SIG-M5 (cell line): ENCODE results near the gene PRPF19.
"Not testable (repeated sequence)": the region's sequence is repeated elsewhere in the genome, so short reads cannot be mapped to it uniquely, and the experiment has no call there.

Experiments used
- DNase-seq: peaks from one replicate; lab custom pipeline; 2025; lab: John Stamatoyannopoulos, UW

The PRPF19 gene

DNA sequence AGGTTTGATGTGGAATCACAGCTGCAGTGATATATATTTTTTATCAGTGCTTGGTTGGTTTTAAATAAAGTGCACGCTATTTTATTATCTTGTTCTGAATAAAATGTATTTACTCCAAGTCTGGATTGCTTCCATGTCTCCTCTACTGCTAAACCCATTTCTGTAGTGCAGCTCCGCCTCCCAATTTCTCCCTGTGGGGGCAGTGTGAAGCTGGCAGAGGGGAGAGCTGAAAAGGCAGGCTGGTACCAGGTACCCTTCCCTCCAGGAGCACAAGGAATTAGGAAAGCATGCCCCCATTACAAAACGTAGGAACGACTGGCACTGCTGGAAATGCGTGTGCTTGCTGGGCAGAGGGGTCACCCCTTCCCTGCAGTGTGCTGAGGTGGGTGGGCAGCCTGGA is 16.9 kb upstream of the PRPF19 start:
- DNase-seq, result no peak

DNA sequence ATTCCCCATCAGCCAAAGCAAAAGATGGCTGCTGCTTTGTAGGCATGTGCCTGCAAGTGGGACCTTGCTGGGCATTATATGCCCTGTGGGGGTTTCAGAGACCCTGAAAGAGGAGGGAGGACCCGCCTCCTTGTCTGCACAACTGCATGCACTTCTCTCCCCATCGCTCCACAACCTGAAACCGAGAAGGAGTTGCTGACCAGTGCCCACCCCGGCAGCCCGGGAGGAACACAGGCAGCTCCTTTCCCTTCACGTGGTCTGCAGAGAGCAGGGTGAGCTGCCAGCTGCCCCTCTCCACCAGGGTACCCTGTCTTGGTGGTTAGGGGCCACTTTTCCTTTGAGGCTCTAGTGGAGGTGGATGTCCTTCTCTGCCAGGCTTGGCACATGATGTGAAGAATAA is 16.5 kb upstream of the PRPF19 start:
- DNase-seq, result no peak

- no peak for DNase-seq
These were observed 15.5 kb upstream of the PRPF19 start for GRCh38 chr11:60921777-60922335.

DNA sequence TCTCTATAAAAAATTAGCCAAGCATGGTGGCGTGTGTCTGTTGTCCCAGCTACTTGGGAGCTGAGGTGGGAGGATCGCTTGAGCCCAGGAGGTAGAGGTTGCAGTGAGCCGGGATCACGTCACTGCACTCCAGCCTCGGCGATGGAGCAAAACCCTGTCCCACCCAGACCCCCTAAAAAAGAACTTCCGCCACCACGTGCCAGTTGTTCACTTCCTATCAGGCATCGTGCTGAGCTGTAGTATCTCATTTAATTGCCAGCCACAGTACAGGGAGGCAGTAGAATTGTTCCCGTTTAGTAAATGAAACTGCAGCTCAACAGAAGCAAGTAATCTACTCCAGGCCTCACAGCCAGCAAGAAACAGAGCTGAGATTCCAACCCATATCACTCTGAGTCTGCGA is 14.9 kb upstream of the PRPF19 start:
- no peak for DNase-seq

GRCh38 chr11:60919956-60920355 is 13.6 kb upstream of the PRPF19 start:
- no peak for DNase-seq

DNA sequence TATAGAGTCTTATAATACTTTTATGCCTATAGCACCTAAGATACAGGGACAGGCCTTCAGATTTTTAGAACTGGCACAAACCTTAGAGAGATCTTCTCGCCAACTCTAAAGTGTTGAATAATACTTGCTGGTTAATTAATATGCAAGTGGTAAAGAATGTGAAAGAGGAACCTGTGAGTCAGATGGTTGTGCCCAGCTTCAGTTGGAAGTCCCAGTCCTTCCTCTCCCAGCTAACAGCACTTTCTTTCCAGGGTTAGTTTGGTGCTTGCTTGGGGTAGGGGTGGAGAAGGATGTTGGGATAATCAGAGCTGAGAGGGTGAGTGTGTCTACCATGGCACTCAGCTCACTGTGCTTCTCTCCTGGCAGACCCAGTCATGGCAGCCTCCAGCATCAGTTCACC is 12.9 kb upstream of the PRPF19 start:
- no peak for DNase-seq

GRCh38 chr11:60918939-60919265 is 12.5 kb upstream of the PRPF19 start:
- DNase-seq, result no peak

- DNase-seq, result no peak
These were observed 12.0 kb upstream of the PRPF19 start for GRCh38 chr11:60918251-60918938.

GRCh38 chr11:60917267-60917666 is 10.9 kb upstream of the PRPF19 start:
- DNase-seq, result no peak

DNA sequence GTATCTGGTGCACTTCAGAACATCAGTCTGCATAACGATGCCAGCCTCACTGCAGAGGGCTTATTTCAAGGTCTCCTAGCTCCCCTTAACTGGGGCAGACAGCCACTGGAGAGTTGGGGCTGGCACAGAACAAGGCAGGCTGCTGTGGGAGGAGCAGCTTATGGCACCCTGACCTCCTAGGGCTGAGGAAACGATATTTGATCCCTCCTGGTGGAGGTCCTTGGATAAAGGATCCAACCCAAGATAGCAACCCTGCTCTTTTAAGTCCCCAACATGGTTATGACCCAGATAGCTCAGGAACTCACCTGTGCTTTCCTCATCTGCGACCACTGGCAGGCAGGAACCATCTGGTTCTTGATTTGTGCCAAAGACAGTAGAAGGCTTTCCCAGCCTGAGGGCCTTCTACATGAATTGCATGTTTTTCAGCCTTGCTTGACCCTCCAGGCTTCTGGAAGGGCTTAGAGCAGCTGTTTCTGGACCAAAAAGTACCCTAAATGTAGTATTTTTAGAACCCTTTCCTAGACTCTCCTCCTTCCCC is 10.4 kb upstream of the PRPF19 start:
- DNase-seq, result no peak

DNA sequence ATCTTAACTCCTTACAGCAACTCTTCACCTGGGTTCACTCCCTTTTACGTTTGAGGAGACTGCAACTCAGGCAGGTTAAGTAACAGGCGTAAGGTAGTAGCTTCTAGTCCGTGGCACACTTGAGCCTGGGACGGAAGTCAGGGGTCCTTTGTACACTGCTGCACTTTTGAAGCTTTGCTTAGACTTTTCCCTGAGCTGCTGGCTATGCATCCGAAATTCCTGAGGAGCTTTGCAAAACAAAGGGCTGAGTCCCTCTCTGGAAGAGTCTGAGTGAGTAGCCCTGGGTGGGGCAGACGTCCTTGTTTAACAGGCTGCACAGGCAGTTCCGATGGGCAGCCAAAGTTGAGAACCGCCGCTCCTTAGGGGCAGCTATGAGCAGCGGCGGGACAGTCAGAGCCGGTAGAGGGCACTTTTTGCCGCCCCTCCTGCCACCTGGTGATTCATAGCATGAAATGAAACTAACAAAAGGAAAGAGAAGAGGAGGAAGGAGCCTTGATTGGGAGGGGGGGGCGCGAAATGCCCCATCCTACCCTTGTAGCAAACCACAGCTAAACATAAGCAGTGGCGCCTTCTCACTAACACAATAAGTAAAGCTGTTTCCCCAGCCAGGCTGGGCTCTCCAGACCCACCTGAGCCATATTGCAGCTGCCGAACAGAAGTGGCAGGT is 9.0 kb upstream of the PRPF19 start:
- DNase-seq, result peak; percentile 16

GRCh38 chr11:60914633-60915247 is 8.4 kb upstream of the PRPF19 start:
- DNase-seq, result no peak

GRCh38 chr11:60913793-60914632 is 7.6 kb upstream of the PRPF19 start, which contains the start of gene TMEM109:
Gene TMEM109, plus strand, starts transcription at chr11:60914158. Its CDS starts 5,536 bp downstream, at chr11:60919694.
- DNase-seq, result peak; percentile 32

DNA sequence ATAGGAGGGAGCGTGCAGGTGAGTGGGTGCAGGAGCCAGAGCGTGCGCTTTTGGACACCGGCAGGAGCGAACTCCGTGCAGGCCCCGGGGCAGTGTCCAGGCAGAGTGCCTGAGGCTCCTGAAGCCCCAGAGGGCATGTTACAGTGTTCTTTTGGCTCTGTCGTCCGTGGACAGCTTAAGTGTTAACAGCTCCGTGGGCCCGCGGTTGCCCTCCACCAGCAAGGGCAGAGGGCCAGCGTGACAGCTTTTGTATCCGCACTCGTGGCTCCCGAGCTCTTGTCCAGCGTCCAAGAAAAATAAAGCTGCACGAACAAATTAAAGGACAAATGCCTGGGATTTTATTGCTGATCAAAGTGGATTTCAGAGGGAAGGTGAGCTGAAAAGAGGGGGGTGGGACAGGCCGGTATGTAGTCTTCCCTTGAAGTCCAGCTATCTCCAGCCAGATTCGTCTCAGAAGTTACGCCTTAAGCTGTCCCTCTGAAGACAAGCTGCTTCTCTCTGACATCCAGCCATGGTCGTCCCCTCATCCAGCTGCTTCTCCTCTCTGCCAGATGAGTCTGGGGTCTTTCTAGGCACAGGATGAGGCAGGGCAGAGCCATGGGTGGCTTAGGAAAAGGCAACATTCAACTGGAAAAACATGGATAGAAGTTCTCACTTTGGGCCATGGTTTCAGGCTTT is 6.6 kb upstream of the PRPF19 start:
- DNase-seq, result no peak

DNA sequence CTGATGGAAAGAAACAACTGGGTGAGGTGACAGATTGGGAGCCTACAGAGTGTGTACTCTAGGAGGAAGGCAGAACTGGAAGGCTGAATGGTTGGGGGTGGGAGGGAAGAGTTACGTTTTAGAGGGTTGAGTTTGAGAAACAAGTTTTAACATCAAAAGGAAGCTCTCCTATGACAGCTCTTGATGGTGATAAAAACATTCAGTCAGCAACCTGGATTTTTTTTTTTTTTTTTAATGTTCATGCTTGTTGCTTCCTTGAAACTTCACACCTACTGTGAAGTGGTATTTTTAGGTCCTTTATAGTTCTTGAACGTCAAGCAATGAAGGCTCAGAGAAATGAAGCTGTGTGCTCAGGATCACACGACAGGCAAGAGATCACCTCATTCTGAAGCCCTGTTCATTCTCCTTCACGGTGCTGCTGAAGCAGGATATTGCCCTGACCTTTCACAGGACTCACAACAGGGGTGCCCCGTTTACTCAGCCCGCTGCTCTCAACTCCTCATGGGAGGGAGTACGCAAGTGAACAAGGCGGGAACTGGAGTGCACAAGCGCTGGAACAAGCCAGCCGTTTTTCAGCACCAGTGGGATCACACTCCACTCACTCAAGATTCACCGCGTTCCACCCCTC is 6.0 kb upstream of the PRPF19 start:
- DNase-seq, result no peak

GRCh38 chr11:60910711-60911380 is 4.5 kb upstream of the PRPF19 start:
- no peak for DNase-seq

DNA sequence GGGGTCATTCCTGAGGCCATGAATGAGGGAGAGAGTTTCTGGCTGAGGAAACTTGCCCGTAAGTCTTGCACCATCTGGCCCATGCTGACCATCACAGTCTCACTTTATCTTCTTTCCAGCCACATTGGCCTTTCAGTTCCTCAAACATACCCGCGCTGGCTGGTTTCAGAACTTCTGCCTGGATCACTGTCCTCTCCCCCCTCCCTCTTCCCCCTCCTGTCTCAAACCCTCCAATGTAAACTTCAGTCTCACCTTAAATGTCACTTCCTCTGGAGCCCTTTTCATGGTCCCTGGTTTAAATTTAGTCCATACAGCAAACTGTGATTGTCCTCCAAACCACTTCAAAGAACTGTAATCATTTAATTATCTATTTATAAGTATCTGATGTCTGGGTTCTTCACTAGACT is 3.9 kb upstream of the PRPF19 start:
- no peak for DNase-seq

DNA sequence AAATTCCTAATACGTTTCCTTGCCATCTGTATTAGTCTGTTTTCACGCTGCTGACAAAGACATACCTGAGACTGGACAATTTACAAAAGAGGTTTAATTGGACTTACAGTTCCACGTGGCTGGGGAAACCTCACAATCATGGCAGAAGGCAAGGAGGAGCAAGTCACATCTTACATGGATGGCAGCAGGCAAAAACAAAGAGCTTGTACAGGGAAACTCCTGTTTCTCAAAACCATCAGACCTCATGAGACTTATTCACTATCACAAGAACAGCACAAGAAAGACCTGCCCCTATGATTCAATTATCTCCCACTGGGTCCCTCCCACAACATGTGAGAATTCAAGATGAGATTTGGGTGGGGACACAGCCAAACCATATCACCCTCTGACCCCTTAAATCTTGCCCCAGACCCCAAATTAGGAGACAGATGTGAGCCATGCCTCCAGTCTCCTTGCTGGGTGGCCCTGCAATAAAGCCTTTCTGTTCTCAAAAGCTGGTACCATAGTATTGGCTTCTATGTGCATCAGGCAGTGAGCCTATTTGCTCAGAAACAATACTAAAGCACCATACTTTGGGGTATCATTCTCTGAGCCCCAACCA is 3.4 kb upstream of the PRPF19 start:
- DNase-seq, result not testable (repeated sequence)

DNA sequence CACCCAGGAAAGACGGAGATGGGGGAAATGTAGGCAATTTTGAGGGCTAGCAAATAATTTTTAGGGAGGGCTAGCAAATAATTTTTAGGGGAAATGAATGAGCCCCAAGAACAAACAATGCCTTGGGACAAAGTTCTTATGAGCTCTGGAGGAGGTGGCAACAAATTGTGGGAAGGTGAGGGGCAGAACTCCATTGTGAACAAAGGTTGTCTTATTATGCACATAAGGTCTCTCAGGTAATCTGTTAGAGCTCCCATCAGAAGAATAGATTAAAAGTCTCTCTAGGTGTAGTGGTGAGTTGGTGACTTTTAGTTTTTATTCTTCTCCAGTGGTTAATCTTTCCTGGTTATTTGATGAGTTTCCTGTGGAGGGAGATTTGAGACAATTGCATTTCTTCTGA is 2.4 kb upstream of the PRPF19 start:
- DNase-seq, result no peak

DNA sequence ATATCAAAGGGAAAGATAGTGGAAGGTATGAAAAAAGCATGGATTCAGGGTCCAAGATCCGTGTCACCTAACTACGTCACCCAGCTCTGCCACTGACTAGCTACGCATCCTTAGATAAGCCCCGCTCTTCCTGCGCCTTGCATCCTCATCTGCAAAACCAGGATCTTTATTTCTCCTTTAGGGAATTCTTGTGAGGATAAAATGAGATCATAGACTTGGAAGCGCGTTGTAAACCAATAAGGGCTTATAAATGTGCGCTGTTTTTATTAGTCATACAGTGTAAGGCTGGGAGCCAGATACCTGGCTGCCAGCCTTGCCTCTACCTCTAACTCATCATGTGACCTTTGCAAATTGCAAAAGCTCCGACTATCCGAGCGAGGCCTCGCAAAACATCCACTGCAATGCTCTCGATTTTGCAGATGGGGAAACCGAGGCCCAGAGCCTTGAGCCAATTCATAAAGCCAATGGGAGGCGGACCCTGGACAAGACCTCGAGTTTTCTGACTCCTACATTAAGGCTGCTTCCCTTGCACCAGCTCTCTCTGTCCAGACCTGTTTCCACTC is 753 bp downstream of the PRPF19 start:
- no peak for DNase-seq
